HepG2 (cell line): Measurements from ENCODE around the gene SAA2. TPM values are rescaled to one million over a fixed set of nuclear protein-coding genes. Genes with fewer than 3 reads are reported as not detected.

Experiments
- ATAC-seq: fragments of 200-7000 bp; cut with Tn5 transposase; 3 replicates; pipeline ENCODE4 v1.9.1; 2020; ENCODE audit warnings: mild to moderate bottlenecking, moderate library complexity
- BruUV-seq: library from RNA; stranded (reverse); fragments of 400-500 nt; replicated peaks from 2 replicates; lab custom pipeline; 2021; lab: Mats Ljungman, UMichigan
- CTCF ChIA-PET: fragments of 300-600 bp; formaldehyde crosslinking; extraction: SDS; loops from one replicate; lab custom pipeline; 2021; ENCODE audit warnings: low total read pairs, inconsistent platforms, low intra/inter-chr PET ratio; lab: Yijun Ruan, JAX
- POLR2A ChIA-PET: fragments of 350-600 bp; sonication (Branson Sonifier 250); formaldehyde crosslinking; loops from one replicate; lab custom pipeline; 2020; ENCODE audit warnings: antibody characterized with exemption, inconsistent platforms; lab: Yijun Ruan, JAX
- DNase-seq: peaks from one replicate; pipeline ENCODE4 v3.0.0-alpha.2; 2015; ENCODE audit warnings: low spot score
- FAIRE-seq: peaks from 3 replicates; lab custom pipeline; 2011; peaks lifted over from hg19 to GRCh38; lab: Jason Lieb, UNC
- H2AFZ ChIP-seq: one replicate; pipeline ENCODE4 v1.6.1; 2011; ENCODE audit warnings: low read length, inconsistent platforms
- H3K27ac ChIP-seq: fragments of 300-600 bp; 3 replicates; pipeline ENCODE4 v1.8.0; 2011; ENCODE audit warnings: mixed run types, mild to moderate bottlenecking, mixed read lengths, low read length, inconsistent platforms; ENCODE audit not compliant: insufficient read depth; ENCODE audit errors: extremely low read length
- H3K27me3 ChIP-seq, 2 experiments: fragments of 200-600 bp in 1 of 2; 2 replicates in 1 of 2; 3 replicates in 1 of 2; pipeline versions ENCODE4 v1.6.0 to v1.8.0; 2011; ENCODE audit warnings: low read length in 2 of 2, mild to moderate bottlenecking in 2 of 2, moderate library complexity in 2 of 2, inconsistent platforms in 1 of 2; ENCODE audit not compliant: insufficient read depth in 2 of 2, control insufficient read depth in 1 of 2
- H3K36me3 ChIP-seq, 2 experiments: fragments of 200-600 bp in 1 of 2; replicated peaks in 1 of 2; 2 replicates in 1 of 2; 3 replicates in 1 of 2; pipeline versions ENCODE4 v1.5.1 to v1.8.0; 2011; ENCODE audit warnings: low read length in 2 of 2, inconsistent platforms in 1 of 2; ENCODE audit not compliant: insufficient read depth in 2 of 2, control insufficient read depth in 1 of 2
- H3K4me1 ChIP-seq: 2 replicates; pipeline ENCODE4 v1.5.1; 2012; ENCODE audit warnings: low read length, inconsistent platforms; ENCODE audit not compliant: insufficient read depth
- H3K4me2 ChIP-seq: 2 replicates; pipeline ENCODE4 v1.6.0; 2011; ENCODE audit warnings: low read depth, low read length, inconsistent platforms
- H3K4me3 ChIP-seq, 3 experiments: fragments of 200-600 bp in 1 of 3; sonication (generic), shearing (Covaris generic) in 1 of 3; replicated peaks in 1 of 3; 2 replicates each; pipeline ENCODE4 v1.5.1; 2011 to 2016; ENCODE audit warnings: low read length in 3 of 3, inconsistent platforms in 2 of 3, low read depth in 2 of 3, mild to moderate bottlenecking in 2 of 3, control low read depth in 1 of 3, mixed read lengths in 1 of 3; ENCODE audit not compliant: insufficient read depth in 1 of 3
- H3K79me2 ChIP-seq: one replicate; pipeline ENCODE4 v1.6.1; 2011; ENCODE audit warnings: low read length, inconsistent platforms; ENCODE audit not compliant: insufficient read depth
- H3K9ac ChIP-seq: 2 replicates; pipeline ENCODE4 v1.6.0; 2011; ENCODE audit warnings: mild to moderate bottlenecking, low read depth, low read length, inconsistent platforms; ENCODE audit not compliant: insufficient read depth
- H3K9me3 ChIP-seq: 2 replicates; pipeline ENCODE4 v1.5.1; 2012; ENCODE audit warnings: mild to moderate bottlenecking, low read length
- H4K20me1 ChIP-seq: 2 replicates; pipeline ENCODE4 v1.6.0; 2011; ENCODE audit warnings: inconsistent platforms, mild to moderate bottlenecking, low read length, moderate library complexity; ENCODE audit not compliant: insufficient read depth
- FOXA3 ChIP-seq: IDR thresholded peaks from 2 replicates; pipeline ENCODE4 v1.6.1; 2016; ENCODE audit warnings: missing genetic modification reagents, missing compliant biosample characterization
- FOXC1 ChIP-seq: sonication (generic); formaldehyde crosslinking; IDR thresholded peaks from 2 replicates; pipeline ENCODE4 v1.8.0; 2022; ENCODE audit warnings: mild to moderate bottlenecking, missing genetic modification reagents, borderline replicate concordance
- NFKBIZ ChIP-seq: IDR thresholded peaks from 2 replicates; pipeline ENCODE4 v1.6.1; 2018; ENCODE audit warnings: missing genetic modification reagents, missing compliant biosample characterization
- NFYC ChIP-seq: IDR thresholded peaks from 2 replicates; pipeline ENCODE4 v1.6.1; 2016; ENCODE audit warnings: missing genetic modification reagents, missing compliant biosample characterization
- REPIN1 ChIP-seq: sonication (generic); formaldehyde crosslinking; IDR thresholded peaks from 2 replicates; pipeline ENCODE4 v1.8.0; 2022; ENCODE audit warnings: missing genetic modification reagents, low read depth, mild to moderate bottlenecking, borderline replicate concordance
- ZFYVE20 ChIP-seq: sonication (generic); formaldehyde crosslinking; IDR thresholded peaks from 2 replicates; pipeline ENCODE4 v1.8.0; 2023; ENCODE audit warnings: low read depth, mild to moderate bottlenecking, moderate library complexity, missing genetic modification reagents, borderline replicate concordance
- ZNF225 ChIP-seq: sonication (generic); formaldehyde crosslinking; IDR thresholded peaks from 2 replicates; pipeline ENCODE4 v1.4.0; 2020; ENCODE audit warnings: mild to moderate bottlenecking, missing genetic modification reagents
- ZNF556 ChIP-seq: sonication (generic); formaldehyde crosslinking; IDR thresholded peaks from 2 replicates; pipeline ENCODE4 v1.4.0; 2020; ENCODE audit warnings: mild to moderate bottlenecking, missing genetic modification reagents, borderline replicate concordance
- ZNF598 ChIP-seq: sonication (generic); formaldehyde crosslinking; IDR thresholded peaks from 2 replicates; pipeline ENCODE4 v1.5.1; 2020; ENCODE audit warnings: mild to moderate bottlenecking, missing genetic modification reagents, borderline replicate concordance
- ZNF749 ChIP-seq: sonication (generic); formaldehyde crosslinking; IDR thresholded peaks from 2 replicates; pipeline ENCODE4 v1.8.0; 2022; ENCODE audit warnings: mild to moderate bottlenecking, missing genetic modification reagents, moderate library complexity, borderline replicate concordance
- WGBS: methylation state at CpG from one replicate; pipeline ENCODE4 v1.1.6; 2017; ENCODE audit warnings: low lambda C conversion rate; 5-methylcytosine and 5-hydroxymethylcytosine counted together
- in situ Hi-C: cut with HindIII; loops from 2 replicates; pipeline ENCODE4 v1.10.0; 2017; ENCODE audit warnings: low pct_unique_long_range_greater_than_20kb; ENCODE audit not compliant: extremely low pct_ligation_motif_present
- intact Hi-C: fragments of 100-400 bp; cut with micrococcal nuclease; formaldehyde crosslinking; loops from one replicate; pipeline ENCODE4 v1.10.0; 2022; ENCODE audit not compliant: unreplicated experiment
- polyA plus RNA-seq, 8 experiments: library from polyadenylated mRNA; depleted of rRNA in 3 of 8; stranded (reverse) in 7 of 8; unstranded in 1 of 8; fragments of >200 nt; fragmentation: Illumina TruSeq in 4 of 8; extraction: Trizol in 4 of 8; gene quantifications; 2 replicates each; pipeline versions ENCODE4 v1.2.1 to v1.2.3, GENCODE V29; 2011 to 2016; ENCODE audit warnings: low read depth in 4 of 8, missing spikeins in 1 of 8, mixed read lengths in 1 of 8; ENCODE audit not compliant: insufficient read depth in 1 of 8
- total RNA-seq, 5 experiments: library from RNA; depleted of rRNA; stranded (reverse); fragments of >200 nt; fragmentation: Illumina TruSeq; extraction: Trizol; gene quantifications; 2 replicates each; pipeline ENCODE4 v1.2.3, GENCODE V29; 2016; ENCODE audit warnings: low read depth in 1 of 5
- TF ChIP-seq, protein P1 (sequence below): sonication (generic); formaldehyde crosslinking; IDR thresholded peaks from 2 replicates; pipeline ENCODE4 v1.9.0; 2021; ENCODE audit warnings: missing genetic modification reagents, borderline replicate concordance
- TF ChIP-seq, protein P2 (sequence below): IDR thresholded peaks from 2 replicates; pipeline ENCODE4 v1.4.0; 2020; ENCODE audit warnings: mild to moderate bottlenecking, missing genetic modification reagents
- TF ChIP-seq, protein P3 (sequence below): sonication (generic); formaldehyde crosslinking; IDR thresholded peaks from 2 replicates; pipeline ENCODE4 v1.5.1; 2020; ENCODE audit warnings: mild to moderate bottlenecking, missing genetic modification reagents, borderline replicate concordance

The SAA2 gene
- total and polyA plus RNA-seq, 2 of the 13 experiments (the other 11 are each of a cell fraction or from before 2014, with no cell fraction given) = 0.27 TPM; not detected in 1

DNA sequence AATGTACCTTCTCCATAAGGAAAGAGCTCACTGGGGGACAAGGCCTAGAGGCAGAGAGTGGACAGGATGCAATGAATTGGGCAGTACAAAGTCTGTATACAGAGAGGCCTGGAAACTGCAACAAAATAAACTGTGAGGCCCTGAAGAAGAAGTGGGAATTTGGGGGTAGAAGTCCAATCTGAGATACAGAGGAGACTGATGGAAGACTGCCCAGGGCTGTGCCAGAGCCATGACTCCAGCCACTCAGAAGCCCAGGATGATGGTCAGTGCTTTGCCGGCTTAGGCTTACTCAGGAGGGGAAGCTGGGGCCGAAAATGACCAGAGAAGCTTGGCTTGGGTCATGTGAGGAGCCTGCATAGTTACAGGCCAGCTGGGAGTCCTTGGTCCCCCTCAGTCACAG, 17.6 kb downstream of the SAA2 start:
- H2AFZ ChIP-seq = no peak overlapping the region
- no peaks in the 10 kb centered on the region for H4K20me1 ChIP-seq
- ATAC-seq (peak; percentile 71), DNase-seq (peak; percentile 15), FAIRE-seq (no peak)
- WGBS = 39% methylated on average over 2 of the region's 2 CpGs
- H3K9me3 ChIP-seq = no peaks in the 10 kb centered on the region
- BruUV-seq = no TSS peak
- no peaks in the 10 kb centered on the region for H3K27me3 ChIP-seq
- ChIA-PET CTCF (no interaction called here), POLR2A (interaction anchor here (0.7 to 1.7 kb wide), 9 partner anchors 9 to 163 kb away, joined by 3 to 7 read pairs (median 4); partner anchors contain the start of genes HPS5 and LDHA)
- intact Hi-C loops = loop anchor here (10.0 kb wide), 1 partner anchor 94 kb away; the partner anchor contains the start of genes GTF2H1 and HPS5
- H3K36me3 ChIP-seq = no peaks in the 10 kb centered on the region
- peaks cover 13% of the 10 kb centered on the region for H3K79me2 ChIP-seq
- peak overlapping the region; percentile 51 for H3K27ac ChIP-seq
- peak overlapping the region; percentile 34; the same call in 1 of the 2 replicates for H3K4me2 ChIP-seq
- in situ Hi-C loops = no loop called here
- no peak overlapping the region for H3K4me3 ChIP-seq
- no peak overlapping the region for H3K9ac ChIP-seq
- peaks cover 76% of the 10 kb centered on the region for H3K4me1 ChIP-seq
- TF ChIP-seq FOXC1 (CRISPR knock-in tag) (peak; percentile 48; the same call in 1 of the 2 replicates), REPIN1 (0 out of 2 replicates have a peak, but pooled peaks have one; percentile 34), NFYC (CRISPR knock-in tag) (no peak), ZNF749 (no peak), ZNF598 (peak; percentile 68; the same call in 1 of the 2 replicates), NFKBIZ (CRISPR knock-in tag) (no peak), ZFYVE20 (CRISPR knock-in tag) (no peak), ZNF556 (CRISPR knock-in tag) (peak; percentile 61; the same call in 1 of the 2 replicates), ZNF225 (CRISPR knock-in tag) (no peak), FOXA3 (CRISPR knock-in tag) (0 out of 2 replicates have a peak, but pooled peaks have one; percentile 13)
- TF ChIP-seq, protein P1, sequence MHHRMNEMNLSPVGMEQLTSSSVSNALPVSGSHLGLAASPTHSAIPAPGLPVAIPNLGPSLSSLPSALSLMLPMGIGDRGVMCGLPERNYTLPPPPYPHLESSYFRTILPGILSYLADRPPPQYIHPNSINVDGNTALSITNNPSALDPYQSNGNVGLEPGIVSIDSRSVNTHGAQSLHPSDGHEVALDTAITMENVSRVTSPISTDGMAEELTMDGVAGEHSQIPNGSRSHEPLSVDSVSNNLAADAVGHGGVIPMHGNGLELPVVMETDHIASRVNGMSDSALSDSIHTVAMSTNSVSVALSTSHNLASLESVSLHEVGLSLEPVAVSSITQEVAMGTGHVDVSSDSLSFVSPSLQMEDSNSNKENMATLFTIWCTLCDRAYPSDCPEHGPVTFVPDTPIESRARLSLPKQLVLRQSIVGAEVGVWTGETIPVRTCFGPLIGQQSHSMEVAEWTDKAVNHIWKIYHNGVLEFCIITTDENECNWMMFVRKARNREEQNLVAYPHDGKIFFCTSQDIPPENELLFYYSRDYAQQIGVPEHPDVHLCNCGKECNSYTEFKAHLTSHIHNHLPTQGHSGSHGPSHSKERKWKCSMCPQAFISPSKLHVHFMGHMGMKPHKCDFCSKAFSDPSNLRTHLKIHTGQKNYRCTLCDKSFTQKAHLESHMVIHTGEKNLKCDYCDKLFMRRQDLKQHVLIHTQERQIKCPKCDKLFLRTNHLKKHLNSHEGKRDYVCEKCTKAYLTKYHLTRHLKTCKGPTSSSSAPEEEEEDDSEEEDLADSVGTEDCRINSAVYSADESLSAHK (CRISPR knock-in tag) = peak; percentile 88; the same call in 1 of the 2 replicates
- TF ChIP-seq, protein P2, sequence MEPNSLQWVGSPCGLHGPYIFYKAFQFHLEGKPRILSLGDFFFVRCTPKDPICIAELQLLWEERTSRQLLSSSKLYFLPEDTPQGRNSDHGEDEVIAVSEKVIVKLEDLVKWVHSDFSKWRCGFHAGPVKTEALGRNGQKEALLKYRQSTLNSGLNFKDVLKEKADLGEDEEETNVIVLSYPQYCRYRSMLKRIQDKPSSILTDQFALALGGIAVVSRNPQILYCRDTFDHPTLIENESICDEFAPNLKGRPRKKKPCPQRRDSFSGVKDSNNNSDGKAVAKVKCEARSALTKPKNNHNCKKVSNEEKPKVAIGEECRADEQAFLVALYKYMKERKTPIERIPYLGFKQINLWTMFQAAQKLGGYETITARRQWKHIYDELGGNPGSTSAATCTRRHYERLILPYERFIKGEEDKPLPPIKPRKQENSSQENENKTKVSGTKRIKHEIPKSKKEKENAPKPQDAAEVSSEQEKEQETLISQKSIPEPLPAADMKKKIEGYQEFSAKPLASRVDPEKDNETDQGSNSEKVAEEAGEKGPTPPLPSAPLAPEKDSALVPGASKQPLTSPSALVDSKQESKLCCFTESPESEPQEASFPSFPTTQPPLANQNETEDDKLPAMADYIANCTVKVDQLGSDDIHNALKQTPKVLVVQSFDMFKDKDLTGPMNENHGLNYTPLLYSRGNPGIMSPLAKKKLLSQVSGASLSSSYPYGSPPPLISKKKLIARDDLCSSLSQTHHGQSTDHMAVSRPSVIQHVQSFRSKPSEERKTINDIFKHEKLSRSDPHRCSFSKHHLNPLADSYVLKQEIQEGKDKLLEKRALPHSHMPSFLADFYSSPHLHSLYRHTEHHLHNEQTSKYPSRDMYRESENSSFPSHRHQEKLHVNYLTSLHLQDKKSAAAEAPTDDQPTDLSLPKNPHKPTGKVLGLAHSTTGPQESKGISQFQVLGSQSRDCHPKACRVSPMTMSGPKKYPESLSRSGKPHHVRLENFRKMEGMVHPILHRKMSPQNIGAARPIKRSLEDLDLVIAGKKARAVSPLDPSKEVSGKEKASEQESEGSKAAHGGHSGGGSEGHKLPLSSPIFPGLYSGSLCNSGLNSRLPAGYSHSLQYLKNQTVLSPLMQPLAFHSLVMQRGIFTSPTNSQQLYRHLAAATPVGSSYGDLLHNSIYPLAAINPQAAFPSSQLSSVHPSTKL (CRISPR knock-in tag) = peak; percentile 27; the same call in 1 of the 2 replicates
- TF ChIP-seq, protein P3, sequence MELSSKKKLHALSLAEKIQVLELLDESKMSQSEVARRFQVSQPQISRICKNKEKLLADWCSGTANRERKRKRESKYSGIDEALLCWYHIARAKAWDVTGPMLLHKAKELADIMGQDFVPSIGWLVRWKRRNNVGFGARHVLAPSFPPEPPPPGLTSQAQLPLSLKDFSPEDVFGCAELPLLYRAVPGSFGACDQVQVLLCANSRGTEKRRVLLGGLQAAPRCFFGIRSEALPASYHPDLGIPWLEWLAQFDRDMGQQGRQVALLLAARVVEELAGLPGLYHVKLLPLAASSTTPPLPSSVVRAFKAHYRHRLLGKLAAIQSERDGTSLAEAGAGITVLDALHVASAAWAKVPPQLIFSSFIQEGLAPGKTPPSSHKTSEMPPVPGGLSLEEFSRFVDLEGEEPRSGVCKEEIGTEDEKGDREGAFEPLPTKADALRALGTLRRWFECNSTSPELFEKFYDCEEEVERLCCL = no peak
